H1 (cell line): ENCODE results near the gene TMPRSS13. TPM values are rescaled to one million over a fixed set of nuclear protein-coding genes. Genes with fewer than 3 reads are reported as not detected.

Experiments
- CTCF ChIA-PET: fragments of 300-600 bp; sonication (Branson Sonifier 250); formaldehyde crosslinking; loops from one replicate; lab custom pipeline; 2021; ENCODE audit not compliant: partially characterized antibody; lab: Charles Lee
- POLR2A ChIA-PET: fragments of 300-600 bp; sonication (Branson Sonifier 250); formaldehyde crosslinking; loops from one replicate; lab custom pipeline; 2021; ENCODE audit warnings: inconsistent platforms; ENCODE audit not compliant: partially characterized antibody; lab: Charles Lee
- DNase-seq, 2 experiments: peaks; one replicate each; pipeline versions ENCODE4 v3.0.0 to v3.0.0-alpha.2; 2010 to 2022; ENCODE audit warnings: low spot score in 2 of 2, low read depth in 1 of 2, mixed read lengths in 1 of 2
- FAIRE-seq: peaks from 2 replicates; lab custom pipeline; 2011; peaks lifted over from hg19 to GRCh38; lab: Jason Lieb, UNC
- H2AFZ ChIP-seq: 2 replicates; pipeline ENCODE4 v1.8.1; 2012; ENCODE audit warnings: low read length, inconsistent platforms
- H2AK5ac ChIP-seq: 2 replicates; pipeline ENCODE4 v1.6.1; 2013; ENCODE audit warnings: low read depth, low read length
- H2BK120ac ChIP-seq: replicated peaks from 2 replicates; pipeline ENCODE3; 2013; ENCODE audit warnings: low read depth, low read length, inconsistent platforms
- H2BK12ac ChIP-seq: 2 replicates; pipeline ENCODE4 v1.6.1; 2013; ENCODE audit warnings: low read depth, low read length
- H2BK15ac ChIP-seq: 2 replicates; pipeline ENCODE4 v1.6.1; 2013; ENCODE audit warnings: low read length
- H2BK20ac ChIP-seq: 2 replicates; pipeline ENCODE4 v1.6.1; 2013; ENCODE audit warnings: low read length
- H2BK5ac ChIP-seq: 2 replicates; pipeline ENCODE4 v1.6.1; 2013; ENCODE audit warnings: low read depth, low read length
- H3K14ac ChIP-seq: 2 replicates; pipeline ENCODE4 v1.6.1; 2013; ENCODE audit warnings: inconsistent platforms; ENCODE audit not compliant: insufficient read length
- H3K18ac ChIP-seq: 2 replicates; pipeline ENCODE4 v1.6.1; 2013; ENCODE audit warnings: low read length; ENCODE audit errors: extremely low read depth
- H3K23ac ChIP-seq: 2 replicates; pipeline ENCODE4 v1.6.1; 2013; ENCODE audit warnings: inconsistent platforms; ENCODE audit not compliant: insufficient read length
- H3K23me2 ChIP-seq: 2 replicates; pipeline ENCODE4 v1.6.1; 2013; ENCODE audit warnings: low read depth, low read length
- H3K27ac ChIP-seq: 2 replicates; pipeline ENCODE4 v1.6.1; 2011; ENCODE audit warnings: low read depth, low read length, inconsistent platforms
- H3K27me3 ChIP-seq, 4 experiments: replicated peaks in 1 of 4; 1 replicate in 1 of 4; 2 replicates in 3 of 4; pipeline versions ENCODE4 v1.6.1 to v1.8.1; 2011 to 2013; ENCODE audit warnings: low read length in 3 of 4, mild to moderate bottlenecking in 3 of 4, inconsistent platforms in 2 of 4, mixed read lengths in 2 of 4, moderate library complexity in 1 of 4; ENCODE audit not compliant: control insufficient read depth in 3 of 4, insufficient read depth in 3 of 4; ENCODE audit errors: extremely low read depth in 1 of 4
- H3K36me3 ChIP-seq, 4 experiments: 2 replicates each; pipeline versions ENCODE4 v1.6.1 to v1.8.1; 2011 to 2013; ENCODE audit warnings: mild to moderate bottlenecking in 4 of 4, low read length in 3 of 4, moderate library complexity in 2 of 4, control low read depth in 1 of 4, inconsistent platforms in 1 of 4; ENCODE audit not compliant: insufficient read depth in 4 of 4, control insufficient read depth in 2 of 4
- H3K4ac ChIP-seq: replicated peaks from 2 replicates; pipeline ENCODE3; 2013; ENCODE audit warnings: low read length, low read depth, mixed read lengths, inconsistent platforms; ENCODE audit not compliant: insufficient read length
- H3K4me1 ChIP-seq, 4 experiments: replicated peaks in 1 of 4; 1 replicate in 1 of 4; 2 replicates in 3 of 4; pipeline versions ENCODE4 v1.6.1 to v1.8.1; 2011 to 2013; ENCODE audit warnings: low read length in 3 of 4, inconsistent platforms in 2 of 4, mixed read lengths in 1 of 4; ENCODE audit not compliant: insufficient read depth in 4 of 4, control insufficient read depth in 3 of 4
- H3K4me2 ChIP-seq, 2 experiments: 2 replicates each; pipeline versions ENCODE4 v1.6.1 to v1.8.1; 2011 to 2013; ENCODE audit warnings: low read depth in 2 of 2, low read length in 2 of 2, control low read depth in 1 of 2, inconsistent platforms in 1 of 2, mild to moderate bottlenecking in 1 of 2; ENCODE audit not compliant: insufficient read depth in 1 of 2
- H3K4me3 ChIP-seq, 4 experiments: fragments of 200-600, 300-600 bp in 1 of 4; sonication (generic), shearing (Covaris generic), sonication (Bioruptor Twin) in 1 of 4; 2 replicates each; pipeline versions ENCODE4 v1.5.1 to v1.8.1; 2011 to 2016; ENCODE audit warnings: low read length in 4 of 4, low read depth in 3 of 4, control low read depth in 2 of 4, inconsistent platforms in 2 of 4, mild to moderate bottlenecking in 2 of 4, mixed read lengths in 1 of 4, moderate library complexity in 1 of 4; ENCODE audit not compliant: insufficient read depth in 2 of 4; ENCODE audit errors: extremely low read depth in 1 of 4
- H3K56ac ChIP-seq: replicated peaks from 2 replicates; pipeline ENCODE3; 2013; ENCODE audit warnings: low read depth, mild to moderate bottlenecking, mixed read lengths, low read length, inconsistent platforms; ENCODE audit not compliant: insufficient read length
- H3K79me1 ChIP-seq: 2 replicates; pipeline ENCODE4 v1.6.1; 2013; ENCODE audit warnings: low read depth, low read length, control low read depth
- H3K79me2 ChIP-seq, 2 experiments: 2 replicates each; pipeline versions ENCODE4 v1.6.1 to v1.8.1; 2012 to 2013; ENCODE audit warnings: low read length in 2 of 2, mild to moderate bottlenecking in 2 of 2, inconsistent platforms in 1 of 2; ENCODE audit not compliant: insufficient read depth in 2 of 2, control insufficient read depth in 1 of 2
- H3K9ac ChIP-seq, 4 experiments: replicated peaks in 1 of 4; 1 replicate in 1 of 4; 2 replicates in 3 of 4; pipeline versions ENCODE4 v1.6.1 to v1.8.1; 2011 to 2013; ENCODE audit warnings: low read depth in 3 of 4, low read length in 3 of 4, control low read depth in 2 of 4, mild to moderate bottlenecking in 2 of 4, moderate library complexity in 2 of 4, inconsistent platforms in 1 of 4; ENCODE audit errors: extremely low read depth in 1 of 4
- H3K9me3 ChIP-seq, 2 experiments: 2 replicates each; pipeline versions ENCODE4 v1.6.1 to v1.8.1; 2012 to 2013; ENCODE audit warnings: mild to moderate bottlenecking in 2 of 2, moderate library complexity in 2 of 2, control low read depth in 1 of 2, inconsistent platforms in 1 of 2, low read depth in 1 of 2, low read length in 1 of 2, mixed read lengths in 1 of 2; ENCODE audit not compliant: insufficient read depth in 2 of 2
- H4K20me1 ChIP-seq, 2 experiments: replicated peaks in 1 of 2; 2 replicates each; pipeline versions ENCODE3 to v1.8.1; 2011 to 2013; ENCODE audit warnings: inconsistent platforms in 2 of 2, low read length in 2 of 2, mild to moderate bottlenecking in 1 of 2; ENCODE audit not compliant: insufficient read depth in 2 of 2, control insufficient read depth in 1 of 2
- H4K5ac ChIP-seq: 2 replicates; pipeline ENCODE4 v1.6.1; 2013; ENCODE audit warnings: low read length, low read depth, mixed read lengths, inconsistent platforms; ENCODE audit not compliant: insufficient read length
- H4K8ac ChIP-seq: 2 replicates; pipeline ENCODE4 v1.8.0; 2013; ENCODE audit warnings: mild to moderate bottlenecking, moderate library complexity, low read length, inconsistent platforms; ENCODE audit not compliant: insufficient read depth; ENCODE audit errors: extremely low read depth
- H4K91ac ChIP-seq: replicated peaks from 2 replicates; pipeline ENCODE3; 2013; ENCODE audit warnings: low read length, mixed read lengths, inconsistent platforms; ENCODE audit not compliant: insufficient read length
- CTBP2 ChIP-seq: IDR thresholded peaks from 2 replicates; pipeline ENCODE4 v1.7.0; 2011; ENCODE audit warnings: borderline replicate concordance, mild to moderate bottlenecking, moderate library complexity, mixed read lengths, low read length; ENCODE audit not compliant: insufficient read depth, insufficient read length
- NRF1 ChIP-seq: IDR thresholded peaks from 2 replicates; pipeline ENCODE4 v1.6.1; 2011; ENCODE audit warnings: mild to moderate bottlenecking, low read depth, low read length, improper control_type of control experiment
- POLR2AphosphoS5 ChIP-seq: IDR thresholded peaks from 2 replicates; pipeline ENCODE4 v1.6.1; 2011; ENCODE audit warnings: low read depth, low read length
- POU5F1 ChIP-seq: IDR thresholded peaks from 2 replicates; pipeline ENCODE4 v1.6.1; 2011; ENCODE audit warnings: low read depth, mild to moderate bottlenecking, low read length, moderate library complexity
- TEAD4 ChIP-seq: IDR thresholded peaks from 2 replicates; pipeline ENCODE4 v1.6.1; 2012; ENCODE audit warnings: low read depth, low read length, inconsistent platforms, mixed read lengths
- ZNF274 ChIP-seq: IDR thresholded peaks from 2 replicates; pipeline ENCODE4 v1.7.0; 2012; ENCODE audit warnings: low read length, borderline replicate concordance; ENCODE audit errors: extremely low read depth
- WGBS, 2 experiments: shearing (Covaris generic) in 1 of 2; methylation state at CpG; one replicate each; pipeline versions ENCODE4 v1.1.6 to v1.1.7; 2013 to 2015; ENCODE audit warnings: low lambda C conversion rate in 2 of 2, mixed read lengths in 2 of 2, inconsistent platforms in 1 of 2, low coverage in 1 of 2, missing lambda C conversion rate in 1 of 2; ENCODE audit not compliant: insufficient replicate concordance in 2 of 2, insufficient coverage in 1 of 2, insufficient read length in 1 of 2; ENCODE audit errors: extremely low coverage in 1 of 2, missing lambda C conversion rate in 1 of 2; 5-methylcytosine and 5-hydroxymethylcytosine counted together
- polyA plus RNA-seq, 7 experiments: library from polyadenylated mRNA; depleted of rRNA in 3 of 7; stranded (reverse) in 5 of 7; unstranded in 2 of 7; fragments of >200 nt in 5 of 7; fragments of 200-250 nt in 2 of 7; gene quantifications; 1 replicate in 5 of 7; 2 replicates in 1 of 7; 4 replicates in 1 of 7; pipeline versions ENCODE4 v1.2.1 to v1.2.3, GENCODE V29; 2011 to 2013; ENCODE audit warnings: missing spikeins in 2 of 7, mixed read lengths in 2 of 7
- total RNA-seq: library from RNA; stranded (reverse); fragmentation: NEBNext Ultra II Directional; extraction: Animal tissue kit (Norgen Biotek cat#: 25700); gene quantifications from 2 replicates; pipeline ENCODE4 v1.2.1, GENCODE V29; 2021
- TF ChIP-seq, protein P1 (sequence below): IDR thresholded peaks from 2 replicates; pipeline ENCODE4 v1.6.1; 2011; ENCODE audit warnings: low read length, improper control_type of control experiment

TMPRSS13 gene
- total and polyA plus RNA-seq, 2 of the 8 experiments (the other 6 are each of a cell fraction or from before 2014, with no cell fraction given) = 0.61 to 0.79 TPM

- no peak overlapping the region for H3K27ac ChIP-seq
- no peaks in the 10 kb centered on the region for H3K36me3 ChIP-seq
- H3K4me3 ChIP-seq = no peak overlapping the region
- no peaks in the 10 kb centered on the region for H3K27me3 ChIP-seq
- TF ChIP-seq ZNF274 = no peak
- no peak for TF ChIP-seq POLR2AphosphoS5
- no peak for TF ChIP-seq TEAD4
- TF ChIP-seq NRF1 = no peak
- TF ChIP-seq, protein P1, sequence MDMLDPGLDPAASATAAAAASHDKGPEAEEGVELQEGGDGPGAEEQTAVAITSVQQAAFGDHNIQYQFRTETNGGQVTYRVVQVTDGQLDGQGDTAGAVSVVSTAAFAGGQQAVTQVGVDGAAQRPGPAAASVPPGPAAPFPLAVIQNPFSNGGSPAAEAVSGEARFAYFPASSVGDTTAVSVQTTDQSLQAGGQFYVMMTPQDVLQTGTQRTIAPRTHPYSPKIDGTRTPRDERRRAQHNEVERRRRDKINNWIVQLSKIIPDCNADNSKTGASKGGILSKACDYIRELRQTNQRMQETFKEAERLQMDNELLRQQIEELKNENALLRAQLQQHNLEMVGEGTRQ = no peak
- TF ChIP-seq POU5F1 = no peak
- no peak for TF ChIP-seq CTBP2
- H2BK20ac ChIP-seq = no peak overlapping the region
- no peaks in the 10 kb centered on the region for H3K79me2 ChIP-seq
- no peak overlapping the region for H3K14ac ChIP-seq
- no peaks in the 10 kb centered on the region; a peak in 1 of 7 replicates for H3K4me1 ChIP-seq
- H4K5ac ChIP-seq = no peak overlapping the region
- H3K9me3 ChIP-seq = no peaks in the 10 kb centered on the region
- POLR2A ChIA-PET = interaction anchor here (1.5 kb wide), 1 partner anchor 16 kb away, joined by 3 read pairs; no protein-coding TSS in a partner anchor
- no peak overlapping the region for H4K8ac ChIP-seq
- FAIRE-seq = no peak
- no peak overlapping the region for H2BK5ac ChIP-seq
- CTCF ChIA-PET = interaction anchor here (0.6 to 14.8 kb wide), 14 partner anchors 8 to 185 kb away, joined by 3 to 143 read pairs (median 4); partner anchors contain the start of gene TMPRSS13
- H3K56ac ChIP-seq = no peak overlapping the region
- H2AK5ac ChIP-seq = no peak overlapping the region
- no peak overlapping the region for H3K4ac ChIP-seq
- no peaks in the 10 kb centered on the region; the same call in 1 of the 2 replicates for H3K23me2 ChIP-seq
- H4K20me1 ChIP-seq = peaks cover 0 to 2% of the 10 kb centered on the region in 2 experiments
- no peak overlapping the region for H4K91ac ChIP-seq
- WGBS, 2 experiments = 90% methylated on average over 9 of the region's 9 CpGs; no CpG with 5 or more reads in 1 of the 2 experiments
- no peak overlapping the region for H3K18ac ChIP-seq
- H3K9ac ChIP-seq = no peak overlapping the region
- H3K4me2 ChIP-seq = no peak overlapping the region
- DNase-seq = no peak
- H3K23ac ChIP-seq = no peak overlapping the region
- H2AFZ ChIP-seq = no peak overlapping the region
- no peak overlapping the region for H2BK12ac ChIP-seq
- no peaks in the 10 kb centered on the region for H3K79me1 ChIP-seq
- no peak overlapping the region for H2BK120ac ChIP-seq
- no peak overlapping the region for H2BK15ac ChIP-seq
Observed at GRCh38 chr11:117915672-117916235, 13.4 kb downstream of the TMPRSS13 start.
